H9 (cell line): Measurements from ENCODE around the gene ARHGAP26. TPM values are rescaled to one million over a fixed set of nuclear protein-coding genes. Genes with fewer than 3 reads are reported as not detected.

Experiments
- DNase-seq: peaks from one replicate; pipeline ENCODE4 v3.0.0-alpha.2; 2017
- H2AFZ ChIP-seq: one replicate; pipeline ENCODE4 v1.6.1; 2013; ENCODE audit warnings: mild to moderate bottlenecking, low read length, control low read depth, moderate library complexity
- H2AK5ac ChIP-seq: 2 replicates; pipeline ENCODE4 v1.6.1; 2013; ENCODE audit warnings: low read length, control low read depth, mixed read lengths; ENCODE audit not compliant: insufficient read length
- H2BK120ac ChIP-seq: one replicate; pipeline ENCODE4 v1.6.1; 2013; ENCODE audit warnings: low read depth, mild to moderate bottlenecking, low read length, control low read depth, inconsistent platforms; ENCODE audit not compliant: poor library complexity, severe bottlenecking
- H2BK12ac ChIP-seq: 2 replicates; pipeline ENCODE4 v1.6.1; 2013; ENCODE audit warnings: low read length, control low read depth, mixed read lengths, low read depth; ENCODE audit not compliant: insufficient read length
- H2BK15ac ChIP-seq: 2 replicates; pipeline ENCODE4 v1.6.1; 2013; ENCODE audit warnings: low read depth, low read length, control low read depth
- H2BK20ac ChIP-seq: one replicate; pipeline ENCODE4 v1.6.1; 2013; ENCODE audit warnings: low read depth, mild to moderate bottlenecking, low read length, control low read depth, inconsistent platforms; ENCODE audit not compliant: poor library complexity, severe bottlenecking
- H2BK5ac ChIP-seq: 2 replicates; pipeline ENCODE4 v1.6.1; 2013; ENCODE audit warnings: low read length, control low read depth, mixed read lengths; ENCODE audit not compliant: insufficient read length
- H3K14ac ChIP-seq: 2 replicates; pipeline ENCODE4 v1.6.1; 2013; ENCODE audit warnings: low read length, control low read depth; ENCODE audit not compliant: insufficient read depth
- H3K18ac ChIP-seq: 2 replicates; pipeline ENCODE4 v1.6.1; 2013; ENCODE audit warnings: low read depth, mild to moderate bottlenecking, mixed read lengths, low read length, control low read depth; ENCODE audit not compliant: insufficient read length
- H3K23ac ChIP-seq: 2 replicates; pipeline ENCODE4 v1.6.1; 2013; ENCODE audit warnings: low read length, control low read depth, mixed read lengths, low read depth; ENCODE audit not compliant: insufficient read length
- H3K23me2 ChIP-seq: 2 replicates; pipeline ENCODE4 v1.6.1; 2013; ENCODE audit warnings: low read depth, mild to moderate bottlenecking, mixed read lengths, low read length, control low read depth; ENCODE audit not compliant: insufficient read length, poor library complexity, severe bottlenecking
- H3K27ac ChIP-seq: 2 replicates; pipeline ENCODE4 v1.5.1; 2013; ENCODE audit warnings: low read length, control low read depth, mixed read lengths, low read depth; ENCODE audit not compliant: insufficient read length
- H3K27me3 ChIP-seq: 2 replicates; pipeline ENCODE4 v1.6.1; 2013; ENCODE audit warnings: low read length, control low read depth, inconsistent platforms; ENCODE audit not compliant: insufficient read depth
- H3K4ac ChIP-seq: 2 replicates; pipeline ENCODE4 v1.6.1; 2013; ENCODE audit warnings: low read depth, mild to moderate bottlenecking, control low read depth, inconsistent platforms, low read length, moderate library complexity
- H3K4me1 ChIP-seq: 2 replicates; pipeline ENCODE4 v1.6.1; 2013; ENCODE audit warnings: low read length, control low read depth, inconsistent platforms; ENCODE audit not compliant: insufficient read depth
- H3K4me2 ChIP-seq: 2 replicates; pipeline ENCODE4 v1.6.1; 2013; ENCODE audit warnings: low read length, control low read depth, mixed read lengths; ENCODE audit not compliant: insufficient read length, insufficient read depth
- H3K56ac ChIP-seq: 2 replicates; pipeline ENCODE4 v1.6.1; 2013; ENCODE audit warnings: low read depth, mild to moderate bottlenecking, mixed read lengths, low read length, control low read depth; ENCODE audit not compliant: insufficient read length
- H3K79me1 ChIP-seq: 2 replicates; pipeline ENCODE4 v1.6.1; 2013; ENCODE audit warnings: low read depth, mild to moderate bottlenecking, moderate library complexity, low read length, control low read depth, inconsistent platforms; ENCODE audit not compliant: insufficient read depth, poor library complexity, severe bottlenecking
- H3K79me2 ChIP-seq: 2 replicates; pipeline ENCODE4 v1.6.1; 2013; ENCODE audit warnings: low read length, control low read depth, inconsistent platforms; ENCODE audit not compliant: insufficient read depth
- H3K9ac ChIP-seq: 2 replicates; pipeline ENCODE4 v1.6.1; 2013; ENCODE audit warnings: low read length, control low read depth, mixed read lengths; ENCODE audit not compliant: insufficient read length; ENCODE audit errors: extremely low read depth
- H3K9me3 ChIP-seq: one replicate; pipeline ENCODE4 v1.6.1; 2013; ENCODE audit warnings: low read depth, low read length, inconsistent platforms; ENCODE audit not compliant: control insufficient read depth
- H3T11ph ChIP-seq: one replicate; pipeline ENCODE4 v1.6.1; 2013; ENCODE audit warnings: mild to moderate bottlenecking, low read length, control low read depth, inconsistent platforms
- H4K20me1 ChIP-seq: one replicate; pipeline ENCODE4 v1.6.1; 2013; ENCODE audit not compliant: control insufficient read depth, insufficient read length, insufficient read depth
- H4K5ac ChIP-seq: 2 replicates; pipeline ENCODE4 v1.6.1; 2013; ENCODE audit warnings: low read depth, mild to moderate bottlenecking, mixed read lengths, low read length, control low read depth; ENCODE audit not compliant: insufficient read length
- H4K8ac ChIP-seq: replicated peaks from 2 replicates; pipeline ENCODE4 v1.6.1; 2013; ENCODE audit warnings: low read length, control low read depth, mixed read lengths, low read depth; ENCODE audit not compliant: insufficient read length
- H4K91ac ChIP-seq: 2 replicates; pipeline ENCODE4 v1.6.1; 2013; ENCODE audit warnings: low read depth, mild to moderate bottlenecking, moderate library complexity, mixed read lengths, low read length, control low read depth; ENCODE audit not compliant: insufficient read length
- H3K27ac Mint-ChIP-seq, 3 experiments: 2 replicates in 2 of 3; 3 replicates in 1 of 3; pipeline ENCODE4 v1.8.0; 2020 to 2021; ENCODE audit warnings: mixed read lengths in 3 of 3, mild to moderate bottlenecking in 1 of 3, moderate library complexity in 1 of 3
- H3K27me3 Mint-ChIP-seq: 2 replicates; pipeline ENCODE4 v1.8.0; 2021; ENCODE audit warnings: low read depth, mild to moderate bottlenecking, moderate library complexity, mixed read lengths
- H3K36me3 Mint-ChIP-seq, 3 experiments: 2 replicates in 2 of 3; 3 replicates in 1 of 3; pipeline ENCODE4 v1.8.0; 2020 to 2021; ENCODE audit warnings: low read depth in 3 of 3, mixed read lengths in 3 of 3; ENCODE audit not compliant: insufficient read depth in 1 of 3
- H3K4me1 Mint-ChIP-seq, 2 experiments: 2 replicates each; pipeline ENCODE4 v1.8.0; 2020; ENCODE audit warnings: mixed read lengths in 2 of 2
- H3K4me3 Mint-ChIP-seq, 2 experiments: 2 replicates in 1 of 2; 3 replicates in 1 of 2; pipeline ENCODE4 v1.8.0; 2020 to 2021; ENCODE audit warnings: mild to moderate bottlenecking in 2 of 2, mixed read lengths in 2 of 2, moderate library complexity in 1 of 2
- H3K9me3 Mint-ChIP-seq, 2 experiments: 2 replicates in 1 of 2; 3 replicates in 1 of 2; pipeline ENCODE4 v1.8.0; 2020; ENCODE audit warnings: mild to moderate bottlenecking in 2 of 2, mixed read lengths in 2 of 2, moderate library complexity in 1 of 2
- WGBS: extraction: QIAGEN DNeasy Blood & Tissue Kit; methylation state at CpG from one replicate; pipeline ENCODE4 v1.1.7; 2013; ENCODE audit warnings: missing lambda C conversion rate, low lambda C conversion rate, mixed read lengths; ENCODE audit not compliant: insufficient read length; ENCODE audit errors: extremely low coverage; 5-methylcytosine and 5-hydroxymethylcytosine counted together
- total RNA-seq: library from RNA; stranded (reverse); gene quantifications from 2 replicates; pipeline ENCODE4 v1.2.1, GENCODE V29; 2021
- TF ChIP-seq, protein P1 (sequence below): fragments of 200-600 bp; sonication (generic); conservative IDR thresholded peaks from 3 replicates; pipeline ENCODE4 v1.8.0; 2021; ENCODE audit warnings: antibody characterized with exemption, mild to moderate bottlenecking

Gene ARHGAP26
- total RNA-seq, 1 experiment from 2014 or later = 13.8 TPM

GRCh38 chr5:143011585-143011984 lies 241.4 kb downstream of the ARHGAP26 start:
- Histone ChIP-seq H2BK15ac (no peak overlapping the region), H2BK20ac (no peak overlapping the region), H4K5ac (no peak overlapping the region), H3K4ac (no peak overlapping the region), H2BK12ac (no peak overlapping the region), H2BK5ac (no peak overlapping the region), H2AFZ (no peak overlapping the region), H3K27me3 (no peaks in the 10 kb centered on the region), H3K79me1 (no peaks in the 10 kb centered on the region), H3K9me3 (no peaks in the 10 kb centered on the region), H3T11ph (no peak overlapping the region), H2AK5ac (no peak overlapping the region), H3K9ac (no peak overlapping the region), H3K56ac (no peak overlapping the region), H3K4me1 (no peaks in the 10 kb centered on the region; the same call in 1 of the 2 replicates), H3K23me2 (no peaks in the 10 kb centered on the region), H4K20me1 (no peaks in the 10 kb centered on the region), H2BK120ac (no peak overlapping the region), H3K18ac (no peak overlapping the region), H4K8ac (no peak overlapping the region), H4K91ac (no peak overlapping the region), H3K79me2 (no peaks in the 10 kb centered on the region), H3K23ac (no peak overlapping the region), H3K4me2 (no peak overlapping the region), H3K27ac (no peak overlapping the region), H3K14ac (no peak overlapping the region)
- H3K27me3 Mint-ChIP-seq = no peaks in the 10 kb centered on the region
- peaks cover 21 to 23% of the 10 kb centered on the region in 2 experiments for H3K4me1 Mint-ChIP-seq
- no peak overlapping the region for H3K27ac Mint-ChIP-seq
- H3K4me3 Mint-ChIP-seq = no peak overlapping the region
- DNase-seq = no peak
- H3K36me3 Mint-ChIP-seq = peaks cover 0 to 7% (median 0%) of the 10 kb centered on the region in 3 experiments; a peak in 1 of 7 replicates
- H3K9me3 Mint-ChIP-seq = no peaks in the 10 kb centered on the region
- WGBS = no CpG with 5 or more reads among the region's 2 CpGs
- TF ChIP-seq, protein P1, sequence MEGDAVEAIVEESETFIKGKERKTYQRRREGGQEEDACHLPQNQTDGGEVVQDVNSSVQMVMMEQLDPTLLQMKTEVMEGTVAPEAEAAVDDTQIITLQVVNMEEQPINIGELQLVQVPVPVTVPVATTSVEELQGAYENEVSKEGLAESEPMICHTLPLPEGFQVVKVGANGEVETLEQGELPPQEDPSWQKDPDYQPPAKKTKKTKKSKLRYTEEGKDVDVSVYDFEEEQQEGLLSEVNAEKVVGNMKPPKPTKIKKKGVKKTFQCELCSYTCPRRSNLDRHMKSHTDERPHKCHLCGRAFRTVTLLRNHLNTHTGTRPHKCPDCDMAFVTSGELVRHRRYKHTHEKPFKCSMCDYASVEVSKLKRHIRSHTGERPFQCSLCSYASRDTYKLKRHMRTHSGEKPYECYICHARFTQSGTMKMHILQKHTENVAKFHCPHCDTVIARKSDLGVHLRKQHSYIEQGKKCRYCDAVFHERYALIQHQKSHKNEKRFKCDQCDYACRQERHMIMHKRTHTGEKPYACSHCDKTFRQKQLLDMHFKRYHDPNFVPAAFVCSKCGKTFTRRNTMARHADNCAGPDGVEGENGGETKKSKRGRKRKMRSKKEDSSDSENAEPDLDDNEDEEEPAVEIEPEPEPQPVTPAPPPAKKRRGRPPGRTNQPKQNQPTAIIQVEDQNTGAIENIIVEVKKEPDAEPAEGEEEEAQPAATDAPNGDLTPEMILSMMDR = no peak
